Measurements from ENCODE around the gene MARF1. TPM values are rescaled to one million over a fixed set of nuclear protein-coding genes. Genes with fewer than 3 reads are reported as not detected.
A peak's percentile ranks its signal among the peaks of the same experiment; 100 is the strongest.

Gene MARF1
- total RNA-seq, 2 experiments from 2014 or later = 156 to 157 TPM

- Histone ChIP-seq H3K27ac (ENCODE audit: low read depth in 1 of 2, low read length in 2 of 2) (peak overlapping the region; percentile 83 to 96), H3K4me1 (ENCODE audit: insufficient read depth, low read length) (peaks cover 45% of the 10 kb centered on the region), H3K9me3 (ENCODE audit: control insufficient read depth in 1 of 2, insufficient read depth in 1 of 2, low read length in 2 of 2) (no peaks in the 10 kb centered on the region), H3K36me3 (ENCODE audit: insufficient read depth, low read length) (peaks cover 25% of the 10 kb centered on the region), H3K4me3 (ENCODE audit: low read length) (peak overlapping the region; percentile 80), H3K27me3 (ENCODE audit: control insufficient read depth in 1 of 2, insufficient read depth in 2 of 2, low read length in 2 of 2) (no peaks in the 10 kb centered on the region)
- ATAC-seq (ENCODE audit: poor library complexity) (no peak), DNase-seq (peak in 1 of 14 experiments; percentile 7)
- TF ChIP-seq CTCF (IDR thresholded peaks at IDR 0.05) = no peak
- peak overlapping the region; percentile 98 for H3K27ac Mint-ChIP-seq
- H3K27me3 Mint-ChIP-seq = no peaks in the 10 kb centered on the region
- peak overlapping the region; percentile 96 for H3K4me3 Mint-ChIP-seq
- intact Hi-C loops (cut with DNase I, micrococcal nuclease) = loop anchor here (2.0 to 10.0 kb wide), 8 partner anchors 31 to 1007 kb away; partner anchors contain the start of genes BFAR (in 1 of the 2), CEP20 (in 1 of the 2) and PARN (in 1 of the 2)
- ChIA-PET CTCF (interaction anchor here (1.0 to 3.2 kb wide), 16 partner anchors 9 to 215 kb away, joined by 3 to 20 read pairs (median 5); no protein-coding TSS in a partner anchor), POLR2A (interaction anchor here (0.5 to 3.7 kb wide), 14 partner anchors 9 to 246 kb away, joined by 3 to 48 read pairs (median 8); partner anchors contain the start of gene CEP20)
- H3K9me3 Mint-ChIP-seq = no peaks in the 10 kb centered on the region
- peaks cover 57% of the 10 kb centered on the region for H3K4me1 Mint-ChIP-seq (ENCODE audit: low read depth)
- H3K36me3 Mint-ChIP-seq (ENCODE audit: low read depth) = peaks cover 54% of the 10 kb centered on the region
Observed at GRCh38 chr16:15641753-15642556, 999 bp downstream of the MARF1 start.

- H3K27ac ChIP-seq (ENCODE audit: low read depth in 1 of 2, low read length in 2 of 2) = peak overlapping the region in 1 of 2 donors; percentile 69
- peaks cover 30% of the 10 kb centered on the region for H3K36me3 ChIP-seq (ENCODE audit: insufficient read depth, low read length)
- no peak overlapping the region for H3K4me3 ChIP-seq (ENCODE audit: low read length)
- H3K4me1 ChIP-seq (ENCODE audit: insufficient read depth, low read length) = peaks cover 55% of the 10 kb centered on the region
- H3K4me3 Mint-ChIP-seq = peak overlapping the region; percentile 96
- H3K9me3 Mint-ChIP-seq = no peaks in the 10 kb centered on the region
- intact Hi-C loops (cut with DNase I, micrococcal nuclease) = loop anchor here in 1 of 2 experiments (5.0 to 10.0 kb wide), 4 partner anchors 49 to 1006 kb away; partner anchors contain the start of genes BFAR, CEP20 and PARN
- peaks cover 67% of the 10 kb centered on the region for H3K4me1 Mint-ChIP-seq (ENCODE audit: low read depth)
- ChIA-PET POLR2A (interaction anchor here (1.3 to 3.7 kb wide), 3 partner anchors 10 to 31 kb away, joined by 3 to 48 read pairs (median 3); no protein-coding TSS in a partner anchor), CTCF (interaction anchor here (2.5 to 3.2 kb wide), 2 partner anchors 31 to 214 kb away, joined by 13 to 20 read pairs; no protein-coding TSS in a partner anchor)
- no peak for TF ChIP-seq CTCF (IDR thresholded peaks at IDR 0.05)
- no peaks in the 10 kb centered on the region for H3K27me3 Mint-ChIP-seq
- H3K27me3 ChIP-seq (ENCODE audit: control insufficient read depth in 1 of 2, insufficient read depth in 2 of 2, low read length in 2 of 2) = no peaks in the 10 kb centered on the region
- H3K36me3 Mint-ChIP-seq (ENCODE audit: low read depth) = peaks cover 64% of the 10 kb centered on the region
- H3K27ac Mint-ChIP-seq = peak overlapping the region; percentile 98
- no peaks in the 10 kb centered on the region for H3K9me3 ChIP-seq (ENCODE audit: control insufficient read depth in 1 of 2, insufficient read depth in 1 of 2, low read length in 2 of 2)
- ATAC-seq (ENCODE audit: poor library complexity) = no peak
- DNase-seq = no peak
Observed at GRCh38 chr16:15640966-15641365, 2.0 kb downstream of the MARF1 start.

- peak overlapping the region in 1 of 2 donors; percentile 69 for H3K27ac ChIP-seq (ENCODE audit: low read depth in 1 of 2, low read length in 2 of 2)
- H3K27me3 ChIP-seq (ENCODE audit: control insufficient read depth in 1 of 2, insufficient read depth in 2 of 2, low read length in 2 of 2) = no peaks in the 10 kb centered on the region
- DNase-seq (peak in 10 of 14 experiments; percentile 20 to 59 (median 35)), ATAC-seq (ENCODE audit: poor library complexity) (peak; percentile 6)
- peak overlapping the region; percentile 75 for H3K4me3 Mint-ChIP-seq
- peaks cover 82% of the 10 kb centered on the region for H3K36me3 Mint-ChIP-seq (ENCODE audit: low read depth)
- no peaks in the 10 kb centered on the region for H3K9me3 Mint-ChIP-seq
- CTCF ChIA-PET = no interaction called here
- POLR2A ChIA-PET = interaction anchor here (0.9 to 1.5 kb wide), 3 partner anchors 19 to 48 kb away, joined by 3 to 6 read pairs (median 4); no protein-coding TSS in a partner anchor
- H3K4me3 ChIP-seq (ENCODE audit: low read length) = no peak overlapping the region
- H3K27ac Mint-ChIP-seq = peak overlapping the region; percentile 98
- no peaks in the 10 kb centered on the region for H3K9me3 ChIP-seq (ENCODE audit: control insufficient read depth in 1 of 2, insufficient read depth in 1 of 2, low read length in 2 of 2)
- peaks cover 78% of the 10 kb centered on the region for H3K4me1 Mint-ChIP-seq (ENCODE audit: low read depth)
- H3K36me3 ChIP-seq (ENCODE audit: insufficient read depth, low read length) = peaks cover 48% of the 10 kb centered on the region
- H3K4me1 ChIP-seq (ENCODE audit: insufficient read depth, low read length) = peaks cover 57% of the 10 kb centered on the region
- no peaks in the 10 kb centered on the region for H3K27me3 Mint-ChIP-seq
- no peak for TF ChIP-seq CTCF (IDR thresholded peaks at IDR 0.05)
- intact Hi-C loops (cut with DNase I, micrococcal nuclease) = no loop called here
Observed at GRCh38 chr16:15639061-15639568, 3.8 kb downstream of the MARF1 start.
